Esophagus (tissue), 2 donors: Measurements from ENCODE around the gene PRR35. TPM values are rescaled to one million over a fixed set of nuclear protein-coding genes. Genes with fewer than 3 reads are reported as not detected.

ENCODE experiments used
- H3K27ac ChIP-seq, 2 donors: one replicate each; pipeline ENCODE4 v1.5.1; 2013; ENCODE audit warnings: low read depth in 2 of 2, mild to moderate bottlenecking in 2 of 2, inconsistent platforms in 1 of 2, low read length in 1 of 2, moderate library complexity in 1 of 2
- H3K27me3 ChIP-seq, 2 donors: one replicate each; pipeline ENCODE4 v1.6.1; 2013; ENCODE audit warnings: low read length in 2 of 2, control low read depth in 1 of 2, mild to moderate bottlenecking in 1 of 2; ENCODE audit not compliant: insufficient read depth in 2 of 2, control insufficient read depth in 1 of 2
- H3K36me3 ChIP-seq, 2 donors: one replicate each; pipeline ENCODE4 v1.6.1; 2013; ENCODE audit warnings: low read length in 1 of 2; ENCODE audit not compliant: control insufficient read depth in 2 of 2, insufficient read depth in 2 of 2
- H3K4me1 ChIP-seq, 2 donors: one replicate each; pipeline ENCODE4 v1.6.1; 2013; ENCODE audit warnings: low read length in 1 of 2; ENCODE audit not compliant: control insufficient read depth in 2 of 2, insufficient read depth in 2 of 2
- H3K4me3 ChIP-seq, 2 donors: one replicate each; pipeline ENCODE4 v1.5.1; 2013; ENCODE audit warnings: low read length in 2 of 2, mild to moderate bottlenecking in 2 of 2, low read depth in 1 of 2, moderate library complexity in 1 of 2
- H3K9me3 ChIP-seq, 2 donors: one replicate each; pipeline ENCODE4 v1.6.1; 2013; ENCODE audit warnings: mild to moderate bottlenecking in 2 of 2, low read depth in 1 of 2, low read length in 1 of 2, moderate library complexity in 1 of 2; ENCODE audit not compliant: control insufficient read depth in 2 of 2, insufficient read depth in 1 of 2
- WGBS, 2 donors: extraction: QIAGEN DNeasy Blood & Tissue Kit; methylation state at CpG; one replicate each; pipeline ENCODE4 v1.1.7; 2013; 5-methylcytosine and 5-hydroxymethylcytosine counted together
- polyA plus RNA-seq, 2 donors: library from polyadenylated mRNA; stranded (reverse); fragments of 200-250 nt; gene quantifications; one replicate each; pipeline ENCODE4 v1.2.3, GENCODE V29; 2013
- donor health status: healthy with polysubstance abuse.
- donor health status: Bipolar disorder and iron deficiency.

Gene PRR35
- polyA plus RNA-seq, 2 donors = 0.01 to 0.24 TPM

GRCh38 chr16:546909-547770, 13.1 kb upstream of the PRR35 start:
- peaks cover 0 to 9% of the 10 kb centered on the region in 2 donors for H3K4me1 ChIP-seq
- H3K36me3 ChIP-seq = peaks cover 0 to 57% of the 10 kb centered on the region in 2 donors
- no peak overlapping the region for H3K4me3 ChIP-seq
- H3K27me3 ChIP-seq = no peaks in the 10 kb centered on the region
- no peaks in the 10 kb centered on the region for H3K9me3 ChIP-seq
- no peak overlapping the region for H3K27ac ChIP-seq
- 69 to 70% methylated on average over 58 to 60 of the region's 60 CpGs for whole genome bisulfite sequencing, 2 donors

DNA sequence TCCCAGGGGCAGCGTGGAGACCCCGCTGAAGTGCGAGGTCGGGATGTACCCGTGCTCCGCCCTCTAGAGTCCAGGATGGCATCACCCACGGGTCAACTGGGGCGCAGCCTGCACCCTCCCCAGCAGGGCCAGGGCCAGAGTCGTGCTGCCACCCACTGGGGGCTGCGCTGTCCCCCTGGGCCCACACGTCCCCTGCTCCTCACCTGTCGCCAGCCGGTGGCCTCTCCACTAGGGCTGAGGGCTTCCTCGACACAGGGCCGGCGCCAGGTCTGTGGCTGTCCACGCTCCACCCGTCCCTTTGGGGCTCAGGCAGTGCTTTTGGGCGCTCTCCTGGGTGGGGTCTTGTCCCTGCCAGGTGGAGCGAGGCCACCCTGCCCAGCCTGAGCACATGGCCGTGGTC, 11.6 kb upstream of the PRR35 start:
- WGBS, 2 donors = 94 to 95% methylated on average over 20 to 21 of the region's 21 CpGs
- H3K27me3 ChIP-seq = no peaks in the 10 kb centered on the region
- no peak overlapping the region for H3K4me3 ChIP-seq
- H3K9me3 ChIP-seq = no peaks in the 10 kb centered on the region
- H3K4me1 ChIP-seq = peaks cover 0 to 9% of the 10 kb centered on the region in 2 donors
- peaks cover 0 to 58% of the 10 kb centered on the region in 2 donors for H3K36me3 ChIP-seq
- H3K27ac ChIP-seq = no peak overlapping the region

- H3K4me1 ChIP-seq = peaks cover 2 to 12% of the 10 kb centered on the region in 2 donors
- H3K4me3 ChIP-seq = no peak overlapping the region
- H3K27ac ChIP-seq = no peak overlapping the region
- WGBS, 2 donors = 93 to 95% methylated on average over 54 of the region's 54 CpGs
- H3K36me3 ChIP-seq = peaks cover 0 to 57% of the 10 kb centered on the region in 2 donors
- H3K9me3 ChIP-seq = no peaks in the 10 kb centered on the region
- no peaks in the 10 kb centered on the region for H3K27me3 ChIP-seq
These were observed 10.5 kb upstream of the PRR35 start for GRCh38 chr16:549544-550263.

DNA sequence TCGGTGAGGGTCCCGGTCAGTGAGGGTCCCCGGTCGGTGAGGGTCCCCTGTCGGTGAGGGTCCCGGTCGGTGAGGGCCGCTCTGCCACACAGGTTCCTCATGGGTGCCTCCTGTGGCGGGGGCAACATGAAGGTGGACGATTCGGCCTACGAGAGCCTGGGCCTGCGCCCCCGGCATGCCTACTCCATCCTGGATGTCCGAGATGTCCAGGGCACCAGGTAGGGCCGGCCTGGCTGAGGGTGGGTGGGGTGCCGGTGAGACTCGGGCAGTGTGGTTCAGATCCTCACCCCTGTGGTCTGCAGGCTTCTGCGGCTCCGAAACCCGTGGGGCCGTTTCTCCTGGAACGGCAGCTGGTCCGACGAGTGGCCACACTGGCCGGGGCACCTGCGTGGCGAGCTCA, 9.0 kb upstream of the PRR35 start:
- 97 to 98% methylated on average over 28 of the region's 28 CpGs for WGBS, 2 donors

GRCh38 chr16:552171-552570, 8.0 kb upstream of the PRR35 start:
- Histone ChIP-seq H3K4me1 (peaks cover 4 to 10% of the 10 kb centered on the region in 2 donors), H3K27me3 (no peaks in the 10 kb centered on the region), H3K4me3 (no peak overlapping the region), H3K9me3 (no peaks in the 10 kb centered on the region), H3K27ac (no peak overlapping the region), H3K36me3 (peaks cover 0 to 48% of the 10 kb centered on the region in 2 donors)
- WGBS, 2 donors = 96 to 99% methylated on average over 30 to 35 of the region's 35 CpGs

More for the DNA sequence above, 9.0 kb upstream of the PRR35 start:
- Histone ChIP-seq H3K9me3 (no peaks in the 10 kb centered on the region), H3K27me3 (no peaks in the 10 kb centered on the region), H3K4me3 (no peak overlapping the region), H3K4me1 (peaks cover 4 to 15% of the 10 kb centered on the region in 2 donors), H3K27ac (no peak overlapping the region), H3K36me3 (peaks cover 0 to 54% of the 10 kb centered on the region in 2 donors)

DNA sequence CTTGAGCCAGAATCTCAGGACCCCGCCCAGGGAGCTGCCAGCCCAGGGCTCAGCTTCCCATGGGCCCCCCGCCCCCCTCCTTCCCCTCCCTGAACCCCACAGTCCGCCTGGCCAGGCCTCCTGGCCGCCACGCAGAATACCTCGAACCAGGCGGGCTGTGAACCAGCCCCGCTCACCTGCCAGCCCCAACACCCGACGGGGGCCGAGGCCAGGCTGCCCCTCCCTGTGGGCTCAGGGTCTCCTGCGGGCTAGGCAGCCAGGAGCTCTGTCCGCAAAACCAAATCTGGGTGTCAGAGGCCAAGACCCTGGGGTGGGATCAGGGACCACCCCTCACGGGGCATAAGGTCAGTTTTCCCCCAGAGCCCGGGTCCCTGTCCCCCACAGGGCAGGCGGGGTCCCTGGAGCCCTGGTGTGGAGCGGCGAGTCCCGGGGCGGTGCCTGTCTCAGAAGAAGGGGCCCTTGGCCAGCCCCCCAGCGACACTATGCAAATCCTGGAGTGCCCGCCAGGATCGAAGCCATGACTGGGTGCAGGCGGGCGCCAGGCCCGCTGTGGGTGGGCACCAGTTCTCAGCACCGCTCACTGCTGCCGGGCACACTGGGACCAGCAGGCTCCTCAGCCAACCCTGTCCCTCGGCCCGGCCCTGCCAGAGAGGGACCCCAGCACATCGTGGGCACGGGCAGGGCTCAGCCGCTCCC, 6.4 kb upstream of the PRR35 start:
- H3K27ac ChIP-seq = no peak overlapping the region
- no peaks in the 10 kb centered on the region for H3K9me3 ChIP-seq
- peaks cover 0 to 32% of the 10 kb centered on the region in 2 donors for H3K36me3 ChIP-seq
- no peak overlapping the region for H3K4me3 ChIP-seq
- no peaks in the 10 kb centered on the region for H3K27me3 ChIP-seq
- H3K4me1 ChIP-seq = peaks cover 6% of the 10 kb centered on the region in 2 donors
- WGBS, 2 donors = 89% methylated on average over 29 to 33 of the region's 33 CpGs

DNA sequence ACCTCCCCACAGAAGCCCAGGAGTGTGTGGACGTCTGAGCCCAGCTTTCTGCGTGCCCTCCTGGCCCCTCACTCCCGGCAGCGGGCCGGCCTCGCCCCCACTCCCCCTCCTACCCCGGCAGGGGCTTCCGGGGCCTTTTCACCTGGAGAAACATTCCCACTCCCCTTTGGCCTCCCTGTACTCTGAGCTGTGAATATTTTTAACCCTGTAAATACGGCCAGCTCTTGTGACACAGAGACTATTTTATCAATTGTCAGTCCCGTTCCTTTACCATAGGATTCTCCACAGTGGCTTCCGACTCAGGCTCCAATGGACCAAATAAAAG, 5.9 kb upstream of the PRR35 start:
- 73 to 77% methylated on average over 11 of the region's 11 CpGs for WGBS, 2 donors
- Histone ChIP-seq H3K27ac (no peak overlapping the region), H3K4me3 (no peak overlapping the region), H3K36me3 (peaks cover 0 to 28% of the 10 kb centered on the region in 2 donors), H3K4me1 (peaks cover 6 to 7% of the 10 kb centered on the region in 2 donors), H3K9me3 (no peaks in the 10 kb centered on the region), H3K27me3 (peaks cover 0 to 3% of the 10 kb centered on the region in 2 donors)

DNA sequence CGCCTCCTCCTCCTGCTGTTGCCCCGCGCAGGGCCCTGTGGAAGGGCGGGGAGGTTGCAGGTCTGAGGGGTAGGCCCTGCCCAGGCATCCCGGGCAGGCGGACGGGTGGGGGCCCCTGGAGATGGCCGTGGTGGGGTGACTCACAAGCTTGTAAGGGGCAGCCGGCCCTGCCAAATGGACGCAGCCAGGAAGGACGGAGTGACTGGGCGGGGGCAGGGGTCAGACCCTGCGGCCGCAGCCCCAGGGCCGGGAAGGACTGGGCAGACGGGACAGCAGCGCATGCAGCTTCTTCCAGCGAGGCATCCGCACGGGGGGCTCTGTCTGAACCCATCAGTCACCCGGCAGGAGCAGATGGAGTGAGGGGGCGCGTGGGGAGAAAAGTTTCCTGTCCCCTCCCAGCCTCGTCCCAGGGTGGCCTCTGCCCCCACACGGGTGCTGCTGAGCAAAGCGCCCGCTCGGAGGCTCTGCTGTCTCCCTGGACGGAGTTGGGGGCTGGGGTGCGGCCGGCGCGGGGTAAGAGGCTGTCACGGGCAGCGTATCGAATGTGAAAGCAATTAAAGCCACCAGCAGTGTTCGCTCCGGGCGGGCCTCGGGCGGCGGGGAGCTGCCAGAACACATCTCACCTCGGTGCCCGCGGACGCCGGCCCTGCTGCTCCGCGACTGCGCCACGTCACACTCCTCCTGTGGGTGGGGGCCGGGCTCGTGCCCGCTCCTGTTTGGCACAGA, 5.4 kb upstream of the PRR35 start:
- 55 to 57% methylated on average over 50 to 54 of the region's 54 CpGs for WGBS, 2 donors
- peaks cover 6 to 10% of the 10 kb centered on the region in 2 donors for H3K4me1 ChIP-seq
- no peak overlapping the region for H3K4me3 ChIP-seq
- H3K36me3 ChIP-seq = peaks cover 0 to 24% of the 10 kb centered on the region in 2 donors
- H3K27ac ChIP-seq = no peak overlapping the region
- no peaks in the 10 kb centered on the region for H3K9me3 ChIP-seq
- H3K27me3 ChIP-seq = peaks cover 0 to 8% of the 10 kb centered on the region in 2 donors
